Keratinocyte (primary cell): ENCODE data around the gene TUBE1. TPM values are rescaled to one million over a fixed set of nuclear protein-coding genes. Genes with fewer than 3 reads are reported as not detected.
"Not testable (repeated sequence)": the region's sequence is repeated elsewhere in the genome, so short reads cannot be mapped to it uniquely, and the experiment has no call there.

Source experiments
- DNase-seq: peaks from one replicate; pipeline ENCODE4 v3.0.0-alpha.2; 2011; ENCODE audit warnings: low read depth, missing footprints, low spot score
- FAIRE-seq: peaks from 2 replicates; lab custom pipeline; 2011; peaks lifted over from hg19 to GRCh38; lab: Jason Lieb, UNC
- H2AFZ ChIP-seq: 2 replicates; pipeline ENCODE4 v1.6.0; 2012; ENCODE audit warnings: low read length, control low read depth, inconsistent platforms; ENCODE audit not compliant: control insufficient read depth
- H3K27ac ChIP-seq: 2 replicates; pipeline ENCODE4 v1.5.1; 2011; ENCODE audit warnings: low read length; ENCODE audit not compliant: control insufficient read depth, insufficient read depth
- H3K27me3 ChIP-seq: 3 replicates; pipeline ENCODE4 v1.6.0; 2011; ENCODE audit warnings: low read length; ENCODE audit not compliant: control insufficient read depth, insufficient read depth; ENCODE audit errors: extremely low read depth
- H3K36me3 ChIP-seq, 2 experiments: 2 replicates in 1 of 2; 3 replicates in 1 of 2; pipeline ENCODE4 v1.5.1; 2011; ENCODE audit warnings: low read length in 2 of 2, mild to moderate bottlenecking in 1 of 2; ENCODE audit not compliant: control insufficient read depth in 2 of 2, insufficient read depth in 2 of 2; ENCODE audit errors: extremely low read depth in 1 of 2
- H3K4me1 ChIP-seq: 3 replicates; pipeline ENCODE4 v1.5.1; 2011; ENCODE audit warnings: low read length; ENCODE audit not compliant: control insufficient read depth, insufficient read depth; ENCODE audit errors: extremely low read depth
- H3K4me2 ChIP-seq: 3 replicates; pipeline ENCODE4 v1.6.0; 2011; ENCODE audit warnings: low read depth, low read length; ENCODE audit not compliant: control insufficient read depth, insufficient read depth; ENCODE audit errors: extremely low read depth
- H3K4me3 ChIP-seq, 3 experiments: fragments of 200-600 bp in 1 of 3; sonication (generic) in 1 of 3; 2 replicates in 2 of 3; 3 replicates in 1 of 3; pipeline ENCODE4 v1.5.1; 2011 to 2016; ENCODE audit warnings: low read length in 3 of 3, mild to moderate bottlenecking in 3 of 3, control low read depth in 2 of 3, inconsistent platforms in 1 of 3, low read depth in 1 of 3, mixed read lengths in 1 of 3, mixed run types in 1 of 3, moderate library complexity in 1 of 3; ENCODE audit not compliant: control insufficient read depth in 2 of 3, insufficient read depth in 2 of 3; ENCODE audit errors: extremely low read depth in 1 of 3
- H3K79me2 ChIP-seq: 2 replicates; pipeline ENCODE4 v1.6.0; 2012; ENCODE audit warnings: low read length; ENCODE audit not compliant: control insufficient read depth, insufficient read depth
- H3K9ac ChIP-seq: 3 replicates; pipeline ENCODE4 v1.6.0; 2011; ENCODE audit warnings: low read length; ENCODE audit not compliant: control insufficient read depth, insufficient read depth; ENCODE audit errors: extremely low read depth
- H3K9me1 ChIP-seq: 3 replicates; pipeline ENCODE4 v1.6.0; 2011; ENCODE audit warnings: low read length; ENCODE audit not compliant: control insufficient read depth, insufficient read depth; ENCODE audit errors: extremely low read depth
- H3K9me3 ChIP-seq: 2 replicates; pipeline ENCODE4 v1.5.1; 2012; ENCODE audit warnings: low read depth, low read length; ENCODE audit not compliant: control insufficient read depth
- H4K20me1 ChIP-seq: 3 replicates; pipeline ENCODE4 v1.6.0; 2011; ENCODE audit warnings: low read length; ENCODE audit not compliant: control insufficient read depth, insufficient read depth; ENCODE audit errors: extremely low read depth
- CTCF ChIP-seq, 3 experiments: IDR thresholded peaks in 1 of 3; conservative IDR thresholded peaks in 1 of 3; optimal IDR thresholded peaks in 1 of 3; 2 replicates in 2 of 3; 3 replicates in 1 of 3; pipeline versions ENCODE3 to v1.5.1; 2011; ENCODE audit warnings: low read length in 3 of 3, mild to moderate bottlenecking in 3 of 3, moderate library complexity in 2 of 3, control low read depth in 1 of 3, inconsistent platforms in 1 of 3; ENCODE audit not compliant: insufficient read depth in 2 of 3; ENCODE audit errors: extremely low read depth in 1 of 3
- EZH2 ChIP-seq: IDR thresholded peaks from one replicate; pipeline ENCODE4 v1.6.1; 2012; ENCODE audit warnings: inconsistent platforms, mild to moderate bottlenecking, low read length, moderate library complexity
- dilution Hi-C: fragments of 300-500 bp; cut with MboI; formaldehyde crosslinking; loops from one replicate; pipeline ENCODE4 v1.7.0; 2020; ENCODE audit warnings: low sequenced_read_pairs; ENCODE audit not compliant: extremely low pct_ligation_motif_present
- polyA plus RNA-seq, 5 experiments: library from polyadenylated mRNA; depleted of rRNA in 3 of 5; stranded (reverse) in 3 of 5; stranded (forward) in 1 of 5; unstranded in 1 of 5; fragments of >200 nt; gene quantifications; 1 replicate in 1 of 5; 2 replicates in 3 of 5; 3 replicates in 1 of 5; pipeline versions ENCODE4 v1.2.1 to v1.2.3, GENCODE V29; 2011 to 2012; ENCODE audit warnings: missing spikeins in 2 of 5, low read depth in 1 of 5, low replicate concordance in 1 of 5

The TUBE1 gene
- polyA plus RNA-seq, 1 donor (not counting 4 experiments of a cell fraction or from before 2014, with no cell fraction given): 15.4 TPM

- DNase-seq (no peak), FAIRE-seq (no peak)
- Histone ChIP-seq H3K36me3 (no peaks in the 10 kb centered on the region), H3K9me1 (no peaks in the 10 kb centered on the region), H2AFZ (no peak overlapping the region), H3K79me2 (no peaks in the 10 kb centered on the region), H3K9me3 (no peaks in the 10 kb centered on the region), H3K4me2 (no peak overlapping the region), H3K27me3 (no peaks in the 10 kb centered on the region), H3K4me3 (no peak overlapping the region), H3K4me1 (no peaks in the 10 kb centered on the region), H3K27ac (no peak overlapping the region), H4K20me1 (no peaks in the 10 kb centered on the region), H3K9ac (no peak overlapping the region)
- no peak for TF ChIP-seq EZH2
- TF ChIP-seq CTCF (optimal IDR thresholded peaks at IDR 0.05 in 1 of 3, IDR thresholded peaks at IDR 0.05 in 1 of 3, conservative IDR thresholded peaks at IDR 0.05 in 1 of 3; ENCODE audit: extremely low read depth in 1 of 3, insufficient read depth in 2 of 3, low read length in 3 of 3): no peak
- dilution Hi-C loops: no loop called here
These were observed 19.3 kb upstream of the TUBE1 start for GRCh38 chr6:112106562-112106961.

GRCh38 chr6:112106026-112106425, 18.7 kb upstream of the TUBE1 start:
- H3K4me3 ChIP-seq, H3K9me3 ChIP-seq, H3K9me1 ChIP-seq, H4K20me1 ChIP-seq, DNase-seq, H2AFZ ChIP-seq, H3K79me2 ChIP-seq, H3K36me3 ChIP-seq, H3K4me1 ChIP-seq, H3K27ac ChIP-seq, dilution Hi-C loops, H3K9ac ChIP-seq, FAIRE-seq, H3K4me2 ChIP-seq, H3K27me3 ChIP-seq: not testable (repeated sequence)

DNA sequence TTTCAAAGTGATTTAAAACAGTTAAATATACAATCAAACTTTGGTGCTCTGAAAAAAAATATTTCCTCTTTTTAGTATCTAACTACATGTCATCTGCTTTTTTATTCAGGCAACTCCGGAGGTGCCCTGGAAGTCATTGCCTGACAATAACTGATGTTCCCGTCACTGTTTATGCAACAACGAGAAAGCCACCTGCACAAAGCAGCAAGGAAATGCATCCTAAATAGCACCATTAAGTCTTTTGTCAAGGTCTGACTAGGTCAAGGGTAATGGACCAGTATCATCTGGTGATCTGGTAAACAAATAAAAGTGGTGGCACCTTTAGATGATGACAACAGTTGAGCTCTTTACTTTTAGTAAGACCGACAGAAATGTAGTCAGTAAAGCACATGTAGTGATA, 13.3 kb upstream of the TUBE1 start:
- DNase-seq (no peak), FAIRE-seq (no peak)
- Histone ChIP-seq H4K20me1 (no peaks in the 10 kb centered on the region), H3K4me1 (no peaks in the 10 kb centered on the region), H3K79me2 (no peaks in the 10 kb centered on the region), H3K4me2 (no peak overlapping the region), H3K36me3 (no peaks in the 10 kb centered on the region), H2AFZ (no peak overlapping the region), H3K4me3 (no peak overlapping the region), H3K27ac (no peak overlapping the region), H3K9me1 (no peaks in the 10 kb centered on the region), H3K9ac (no peak overlapping the region), H3K27me3 (no peaks in the 10 kb centered on the region), H3K9me3 (no peaks in the 10 kb centered on the region)
- TF ChIP-seq EZH2: no peak
- no peak for TF ChIP-seq CTCF (optimal IDR thresholded peaks at IDR 0.05 in 1 of 3, IDR thresholded peaks at IDR 0.05 in 1 of 3, conservative IDR thresholded peaks at IDR 0.05 in 1 of 3; ENCODE audit: extremely low read depth in 1 of 3, insufficient read depth in 2 of 3, low read length in 3 of 3)
- dilution Hi-C loops: no loop called here
